C4-2B (cell line): Measurements from ENCODE around the gene NKIRAS2.
A peak's percentile ranks its signal among the peaks of the same experiment; 100 is the strongest.

Experiments used
- H3K27ac ChIP-seq: fragments of 450-650 bp; 2 replicates; pipeline ENCODE4 v1.5.1; 2017
- ZFX ChIP-seq: fragments of 450-650 bp; IDR thresholded peaks from 2 replicates; pipeline ENCODE4 v1.6.1; 2017
- TF ChIP-seq, protein P1 (sequence below): fragments of 450-650 bp; conservative IDR thresholded peaks from 2 replicates; pipeline ENCODE4 v1.5.1; 2017; ENCODE audit warnings: mild to moderate bottlenecking

Gene NKIRAS2

GRCh38 chr17:42061646-42062487, 42.0 kb downstream of the NKIRAS2 start:
- no peak overlapping the region for H3K27ac ChIP-seq
- TF ChIP-seq, protein P1, sequence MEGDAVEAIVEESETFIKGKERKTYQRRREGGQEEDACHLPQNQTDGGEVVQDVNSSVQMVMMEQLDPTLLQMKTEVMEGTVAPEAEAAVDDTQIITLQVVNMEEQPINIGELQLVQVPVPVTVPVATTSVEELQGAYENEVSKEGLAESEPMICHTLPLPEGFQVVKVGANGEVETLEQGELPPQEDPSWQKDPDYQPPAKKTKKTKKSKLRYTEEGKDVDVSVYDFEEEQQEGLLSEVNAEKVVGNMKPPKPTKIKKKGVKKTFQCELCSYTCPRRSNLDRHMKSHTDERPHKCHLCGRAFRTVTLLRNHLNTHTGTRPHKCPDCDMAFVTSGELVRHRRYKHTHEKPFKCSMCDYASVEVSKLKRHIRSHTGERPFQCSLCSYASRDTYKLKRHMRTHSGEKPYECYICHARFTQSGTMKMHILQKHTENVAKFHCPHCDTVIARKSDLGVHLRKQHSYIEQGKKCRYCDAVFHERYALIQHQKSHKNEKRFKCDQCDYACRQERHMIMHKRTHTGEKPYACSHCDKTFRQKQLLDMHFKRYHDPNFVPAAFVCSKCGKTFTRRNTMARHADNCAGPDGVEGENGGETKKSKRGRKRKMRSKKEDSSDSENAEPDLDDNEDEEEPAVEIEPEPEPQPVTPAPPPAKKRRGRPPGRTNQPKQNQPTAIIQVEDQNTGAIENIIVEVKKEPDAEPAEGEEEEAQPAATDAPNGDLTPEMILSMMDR, result no peak
- no peak for TF ChIP-seq ZFX

DNA sequence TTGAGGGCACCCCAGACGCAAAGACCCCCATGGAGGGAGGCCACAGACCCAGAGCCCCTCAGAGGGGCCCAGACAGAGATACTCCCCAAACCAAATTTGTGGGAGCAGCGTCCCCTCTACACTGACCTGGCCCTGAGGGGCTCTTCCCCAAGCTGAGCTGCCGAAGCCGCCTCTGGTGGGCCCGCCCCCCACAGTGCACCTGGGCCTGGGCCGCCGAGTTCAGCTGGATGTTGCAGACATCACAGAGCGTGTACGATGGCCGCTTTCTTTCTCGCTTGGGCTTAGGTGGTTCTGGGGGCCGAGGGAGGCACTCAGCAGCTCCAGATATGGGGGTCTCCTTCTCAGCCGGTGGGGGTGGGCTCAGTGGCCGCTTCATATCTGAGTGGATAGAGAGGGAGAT, 42.8 kb downstream of the NKIRAS2 start:
- no peak overlapping the region for H3K27ac ChIP-seq

GRCh38 chr17:42065201-42065600, 45.3 kb downstream of the NKIRAS2 start:
- TF ChIP-seq, protein P1, result no peak
- no peak for TF ChIP-seq ZFX
- no peak overlapping the region for H3K27ac ChIP-seq

More for the DNA sequence above, 42.8 kb downstream of the NKIRAS2 start:
- TF ChIP-seq, protein P1, result no peak
- TF ChIP-seq ZFX, result no peak

DNA sequence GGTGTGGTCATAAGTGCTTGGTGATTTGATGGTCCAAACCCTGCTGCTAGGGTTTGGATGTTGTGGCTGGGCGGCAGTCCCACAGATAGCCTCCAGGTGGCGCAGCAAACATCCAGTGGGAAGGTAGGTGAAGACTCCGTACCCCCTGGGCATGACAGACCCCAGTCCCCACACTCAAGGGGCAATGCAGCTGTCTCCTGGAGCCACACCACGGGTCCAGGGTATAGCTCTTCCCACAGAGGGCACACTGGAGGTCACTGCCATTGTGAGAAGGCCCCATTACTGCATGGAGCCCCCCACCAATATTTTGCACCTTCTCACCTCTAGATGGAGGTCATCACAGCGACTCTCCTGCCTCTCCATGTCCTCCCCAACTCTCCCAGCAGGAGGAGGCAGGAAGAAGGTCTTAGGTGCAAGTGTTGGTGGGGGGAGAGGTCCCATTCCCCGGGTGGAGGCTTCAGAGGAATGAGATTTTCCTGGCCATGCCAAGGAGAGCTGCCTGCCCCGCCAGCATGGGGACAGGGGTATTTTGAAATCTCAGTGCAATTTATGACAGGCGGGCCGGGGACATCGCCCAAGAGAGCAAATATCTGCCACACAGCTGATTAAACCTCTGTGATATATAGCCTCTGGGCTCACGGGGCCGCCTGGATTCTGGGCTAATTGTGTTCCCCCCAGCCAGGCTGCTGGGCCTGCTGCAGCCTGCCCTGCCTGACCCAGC, 47.6 kb downstream of the NKIRAS2 start:
- TF ChIP-seq, protein P1, result peak; percentile 97
- no peak for TF ChIP-seq ZFX
- no peak overlapping the region for H3K27ac ChIP-seq

DNA sequence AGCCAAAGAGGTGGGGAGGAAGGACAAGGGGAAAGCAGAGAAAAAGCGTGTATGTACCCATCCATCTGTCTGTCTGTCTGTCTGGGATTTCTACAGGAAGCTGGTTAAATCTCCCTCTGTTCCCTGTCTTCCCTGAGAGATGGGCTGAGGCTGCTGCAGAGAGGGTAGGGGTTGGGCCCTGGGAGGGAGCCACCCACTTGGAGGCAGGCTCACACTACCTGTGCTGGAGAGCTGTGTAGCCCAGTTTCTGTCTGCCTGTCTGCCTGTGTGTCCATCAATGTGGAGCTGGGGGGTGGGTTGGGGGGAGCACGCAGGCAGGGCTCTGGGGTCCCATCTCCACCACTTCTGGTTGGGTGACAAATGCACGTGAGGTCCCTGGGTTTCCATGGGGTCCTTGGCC, 49.1 kb downstream of the NKIRAS2 start:
- no peak overlapping the region for H3K27ac ChIP-seq
- TF ChIP-seq, protein P1, result no peak
- no peak for TF ChIP-seq ZFX

- H3K27ac ChIP-seq, result no peak overlapping the region
- TF ChIP-seq, protein P1, result no peak
- TF ChIP-seq ZFX, result no peak
These were observed 51.9 kb downstream of the NKIRAS2 start for GRCh38 chr17:42071810-42072209.
